HepG2 (cell line): Measurements from ENCODE around the gene EPN2. TPM values are rescaled to one million over a fixed set of nuclear protein-coding genes. Genes with fewer than 3 reads are reported as not detected.

ENCODE experiments used
- ATAC-seq: fragments of 200-7000 bp; cut with Tn5 transposase; 3 replicates; pipeline ENCODE4 v1.9.1; 2020; ENCODE audit warnings: mild to moderate bottlenecking, moderate library complexity
- BruUV-seq: library from RNA; stranded (reverse); fragments of 400-500 nt; replicated peaks from 2 replicates; lab custom pipeline; 2021; lab: Mats Ljungman, UMichigan
- CTCF ChIA-PET: fragments of 300-600 bp; formaldehyde crosslinking; extraction: SDS; loops from one replicate; lab custom pipeline; 2021; ENCODE audit warnings: low total read pairs, inconsistent platforms, low intra/inter-chr PET ratio; lab: Yijun Ruan, JAX
- POLR2A ChIA-PET: fragments of 350-600 bp; sonication (Branson Sonifier 250); formaldehyde crosslinking; loops from one replicate; lab custom pipeline; 2020; ENCODE audit warnings: antibody characterized with exemption, inconsistent platforms; lab: Yijun Ruan, JAX
- DNase-seq: peaks from one replicate; pipeline ENCODE4 v3.0.0-alpha.2; 2015; ENCODE audit warnings: low spot score
- FAIRE-seq: peaks from 3 replicates; lab custom pipeline; 2011; peaks lifted over from hg19 to GRCh38; lab: Jason Lieb, UNC
- H2AFZ ChIP-seq: one replicate; pipeline ENCODE4 v1.6.1; 2011; ENCODE audit warnings: low read length, inconsistent platforms
- H3K27ac ChIP-seq: fragments of 300-600 bp; 3 replicates; pipeline ENCODE4 v1.8.0; 2011; ENCODE audit warnings: mixed run types, mild to moderate bottlenecking, mixed read lengths, low read length, inconsistent platforms; ENCODE audit not compliant: insufficient read depth; ENCODE audit errors: extremely low read length
- H3K27me3 ChIP-seq, 2 experiments: fragments of 200-600 bp in 1 of 2; 2 replicates in 1 of 2; 3 replicates in 1 of 2; pipeline versions ENCODE4 v1.6.0 to v1.8.0; 2011; ENCODE audit warnings: low read length in 2 of 2, mild to moderate bottlenecking in 2 of 2, moderate library complexity in 2 of 2, inconsistent platforms in 1 of 2; ENCODE audit not compliant: insufficient read depth in 2 of 2, control insufficient read depth in 1 of 2
- H3K36me3 ChIP-seq, 2 experiments: fragments of 200-600 bp in 1 of 2; replicated peaks in 1 of 2; 2 replicates in 1 of 2; 3 replicates in 1 of 2; pipeline versions ENCODE4 v1.5.1 to v1.8.0; 2011; ENCODE audit warnings: low read length in 2 of 2, inconsistent platforms in 1 of 2; ENCODE audit not compliant: insufficient read depth in 2 of 2, control insufficient read depth in 1 of 2
- H3K4me1 ChIP-seq: 2 replicates; pipeline ENCODE4 v1.5.1; 2012; ENCODE audit warnings: low read length, inconsistent platforms; ENCODE audit not compliant: insufficient read depth
- H3K4me2 ChIP-seq: 2 replicates; pipeline ENCODE4 v1.6.0; 2011; ENCODE audit warnings: low read depth, low read length, inconsistent platforms
- H3K4me3 ChIP-seq, 3 experiments: fragments of 200-600 bp in 1 of 3; sonication (generic), shearing (Covaris generic) in 1 of 3; replicated peaks in 1 of 3; 2 replicates each; pipeline ENCODE4 v1.5.1; 2011 to 2016; ENCODE audit warnings: low read length in 3 of 3, inconsistent platforms in 2 of 3, low read depth in 2 of 3, mild to moderate bottlenecking in 2 of 3, control low read depth in 1 of 3, mixed read lengths in 1 of 3; ENCODE audit not compliant: insufficient read depth in 1 of 3
- H3K79me2 ChIP-seq: one replicate; pipeline ENCODE4 v1.6.1; 2011; ENCODE audit warnings: low read length, inconsistent platforms; ENCODE audit not compliant: insufficient read depth
- H3K9ac ChIP-seq: 2 replicates; pipeline ENCODE4 v1.6.0; 2011; ENCODE audit warnings: mild to moderate bottlenecking, low read depth, low read length, inconsistent platforms; ENCODE audit not compliant: insufficient read depth
- H3K9me3 ChIP-seq: 2 replicates; pipeline ENCODE4 v1.5.1; 2012; ENCODE audit warnings: mild to moderate bottlenecking, low read length
- H4K20me1 ChIP-seq: 2 replicates; pipeline ENCODE4 v1.6.0; 2011; ENCODE audit warnings: inconsistent platforms, mild to moderate bottlenecking, low read length, moderate library complexity; ENCODE audit not compliant: insufficient read depth
- HNF1B ChIP-seq: sonication (generic); formaldehyde crosslinking; IDR thresholded peaks from 2 replicates; pipeline ENCODE4 v1.5.1; 2020; ENCODE audit warnings: mild to moderate bottlenecking, moderate library complexity, missing genetic modification reagents
- MTA1 ChIP-seq: sonication (generic); formaldehyde crosslinking; IDR thresholded peaks from 2 replicates; pipeline ENCODE4 v1.4.0; 2020; ENCODE audit warnings: missing genetic modification reagents, mild to moderate bottlenecking, borderline replicate concordance
- NCOA5 ChIP-seq: sonication (generic); formaldehyde crosslinking; IDR thresholded peaks from 2 replicates; pipeline ENCODE4 v1.4.0; 2020; ENCODE audit warnings: missing genetic modification reagents
- THAP11 ChIP-seq: IDR thresholded peaks from 2 replicates; pipeline ENCODE4 v1.6.1; 2016; ENCODE audit warnings: missing biosample characterization, missing genetic modification reagents
- ZMAT3 ChIP-seq: sonication (generic); formaldehyde crosslinking; conservative IDR thresholded peaks from 2 replicates; pipeline ENCODE4 v1.7.0; 2021; ENCODE audit warnings: missing genetic modification reagents
- ZNF121 ChIP-seq: sonication (generic); formaldehyde crosslinking; IDR thresholded peaks from 2 replicates; pipeline ENCODE4 v1.5.0; 2020; ENCODE audit warnings: mild to moderate bottlenecking, missing genetic modification reagents
- ZUFSP ChIP-seq: sonication (generic); formaldehyde crosslinking; IDR thresholded peaks from 2 replicates; pipeline ENCODE4 v1.9.0; 2021; ENCODE audit warnings: missing genetic modification reagents, mild to moderate bottlenecking, borderline replicate concordance
- WGBS: methylation state at CpG from one replicate; pipeline ENCODE4 v1.1.6; 2017; ENCODE audit warnings: low lambda C conversion rate; 5-methylcytosine and 5-hydroxymethylcytosine counted together
- in situ Hi-C: cut with HindIII; loops from 2 replicates; pipeline ENCODE4 v1.10.0; 2017; ENCODE audit warnings: low pct_unique_long_range_greater_than_20kb; ENCODE audit not compliant: extremely low pct_ligation_motif_present
- intact Hi-C: fragments of 100-400 bp; cut with micrococcal nuclease; formaldehyde crosslinking; loops from one replicate; pipeline ENCODE4 v1.10.0; 2022; ENCODE audit not compliant: unreplicated experiment
- polyA plus RNA-seq, 8 experiments: library from polyadenylated mRNA; depleted of rRNA in 3 of 8; stranded (reverse) in 7 of 8; unstranded in 1 of 8; fragments of >200 nt; fragmentation: Illumina TruSeq in 4 of 8; extraction: Trizol in 4 of 8; gene quantifications; 2 replicates each; pipeline versions ENCODE4 v1.2.1 to v1.2.3, GENCODE V29; 2011 to 2016; ENCODE audit warnings: low read depth in 4 of 8, missing spikeins in 1 of 8, mixed read lengths in 1 of 8; ENCODE audit not compliant: insufficient read depth in 1 of 8
- total RNA-seq, 5 experiments: library from RNA; depleted of rRNA; stranded (reverse); fragments of >200 nt; fragmentation: Illumina TruSeq; extraction: Trizol; gene quantifications; 2 replicates each; pipeline ENCODE4 v1.2.3, GENCODE V29; 2016; ENCODE audit warnings: low read depth in 1 of 5

Gene EPN2
- total and polyA plus RNA-seq, 2 of the 13 experiments (the other 11 are each of a cell fraction or from before 2014, with no cell fraction given), result 7.8 to 19.2 TPM

DNA sequence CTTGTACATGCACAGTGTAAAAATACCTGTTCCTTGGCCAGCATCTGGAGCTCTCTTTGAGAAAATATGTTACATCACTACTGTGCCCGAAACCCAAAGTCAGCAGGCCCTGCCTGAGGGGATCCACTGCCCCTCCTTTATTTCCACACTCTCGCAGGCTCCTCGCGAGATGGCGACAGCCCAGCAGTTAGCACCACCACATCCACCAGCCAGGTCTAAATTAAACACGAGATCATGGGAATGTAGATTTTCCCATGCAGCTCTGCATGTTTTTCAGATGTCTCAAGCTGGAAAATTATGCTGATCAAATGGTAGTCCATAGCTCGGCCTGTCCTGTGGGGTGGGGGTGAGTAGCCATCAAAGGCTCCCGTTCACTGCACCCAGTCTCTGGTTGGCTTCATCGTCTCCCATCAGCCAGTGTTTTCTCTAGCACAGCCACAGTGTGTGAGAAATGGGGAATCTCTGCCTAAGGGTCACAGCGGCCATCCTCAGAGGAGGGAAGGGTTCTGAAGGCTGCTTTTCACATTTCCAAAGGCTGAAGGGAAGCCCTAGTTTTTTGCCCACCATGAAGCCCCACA lies 34.7 kb downstream of the EPN2 start (continued):
- TF ChIP-seq HNF1B (CRISPR knock-in tag), result no peak

- intact Hi-C loops, result no loop called here
- Histone ChIP-seq H3K9ac (no peak overlapping the region), H3K27me3 (no peaks in the 10 kb centered on the region), H3K9me3 (no peaks in the 10 kb centered on the region), H2AFZ (no peak overlapping the region), H4K20me1 (peaks cover 9% of the 10 kb centered on the region), H3K36me3 (peaks cover 0 to 2% of the 10 kb centered on the region in 2 experiments; a peak in 2 of 5 replicates), H3K4me2 (no peak overlapping the region), H3K79me2 (no peaks in the 10 kb centered on the region), H3K4me1 (peaks cover 48% of the 10 kb centered on the region), H3K4me3 (no peak overlapping the region), H3K27ac (no peak overlapping the region)
- ATAC-seq (no peak), DNase-seq (no peak), FAIRE-seq (no peak)
- BruUV-seq, result no TSS peak
- no peak for TF ChIP-seq ZUFSP (CRISPR knock-in tag)
- TF ChIP-seq THAP11 (CRISPR knock-in tag), result no peak
- no peak for TF ChIP-seq NCOA5 (CRISPR knock-in tag)
- no peak for TF ChIP-seq ZNF121
- TF ChIP-seq ZMAT3 (CRISPR knock-in tag), result no peak
- TF ChIP-seq MTA1, result no peak
- ChIA-PET CTCF (no interaction called here), POLR2A (no interaction called here)
- in situ Hi-C loops, result no loop called here
- WGBS, result 77% methylated on average over 7 of the region's 7 CpGs
These were observed 36.6 kb downstream of the EPN2 start for GRCh38 chr17:19273731-19274130.
